HG03064 (cell line): ENCODE measurements around the gene SLC22A13.
"Not testable (repeated sequence)": the region's sequence is repeated elsewhere in the genome, so short reads cannot be mapped to it uniquely, and the experiment has no call there.

ENCODE experiments used
- ATAC-seq: cut with Tn5 transposase; IDR thresholded peaks from one replicate; pipeline ENCODE4 v1.9.1; 2021; ENCODE audit warnings: low read depth; ENCODE audit not compliant: unreplicated experiment

SLC22A13 gene, protein sequence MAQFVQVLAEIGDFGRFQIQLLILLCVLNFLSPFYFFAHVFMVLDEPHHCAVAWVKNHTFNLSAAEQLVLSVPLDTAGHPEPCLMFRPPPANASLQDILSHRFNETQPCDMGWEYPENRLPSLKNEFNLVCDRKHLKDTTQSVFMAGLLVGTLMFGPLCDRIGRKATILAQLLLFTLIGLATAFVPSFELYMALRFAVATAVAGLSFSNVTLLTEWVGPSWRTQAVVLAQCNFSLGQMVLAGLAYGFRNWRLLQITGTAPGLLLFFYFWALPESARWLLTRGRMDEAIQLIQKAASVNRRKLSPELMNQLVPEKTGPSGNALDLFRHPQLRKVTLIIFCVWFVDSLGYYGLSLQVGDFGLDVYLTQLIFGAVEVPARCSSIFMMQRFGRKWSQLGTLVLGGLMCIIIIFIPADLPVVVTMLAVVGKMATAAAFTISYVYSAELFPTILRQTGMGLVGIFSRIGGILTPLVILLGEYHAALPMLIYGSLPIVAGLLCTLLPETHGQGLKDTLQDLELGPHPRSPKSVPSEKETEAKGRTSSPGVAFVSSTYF

DNA sequence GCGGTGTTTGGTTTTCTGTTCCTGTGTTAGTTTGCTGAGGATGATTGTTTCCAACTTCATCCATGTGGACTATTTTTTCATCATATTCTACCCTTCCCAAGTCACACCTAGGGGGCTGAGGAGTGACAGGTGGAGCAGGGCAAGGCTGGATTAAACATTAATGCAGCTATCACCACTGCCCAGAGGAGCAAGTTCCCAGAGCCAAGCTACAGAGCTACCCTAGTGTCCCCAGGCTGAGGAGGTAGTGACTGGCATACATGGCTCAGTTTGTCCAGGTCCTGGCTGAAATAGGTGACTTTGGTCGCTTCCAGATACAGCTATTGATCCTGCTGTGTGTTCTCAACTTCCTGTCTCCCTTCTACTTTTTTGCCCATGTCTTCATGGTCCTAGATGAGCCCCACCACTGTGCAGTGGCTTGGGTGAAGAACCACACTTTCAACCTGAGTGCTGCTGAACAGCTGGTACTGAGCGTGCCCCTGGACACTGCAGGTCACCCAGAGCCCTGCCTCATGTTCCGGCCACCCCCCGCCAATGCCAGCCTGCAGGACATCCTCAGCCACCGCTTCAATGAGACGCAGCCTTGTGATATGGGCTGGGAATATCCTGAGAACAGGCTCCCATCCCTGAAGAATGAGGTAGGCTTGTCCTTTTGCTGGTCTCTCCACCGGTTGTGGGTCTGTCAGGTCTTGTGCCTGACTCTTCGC lies at the start of gene SLC22A13:
TSS of gene SLC22A13 (plus strand) at position 209 of the 704 bp plus-strand sequence. CDS start at position 258, 49 bp downstream.
- no peak for ATAC-seq

DNA sequence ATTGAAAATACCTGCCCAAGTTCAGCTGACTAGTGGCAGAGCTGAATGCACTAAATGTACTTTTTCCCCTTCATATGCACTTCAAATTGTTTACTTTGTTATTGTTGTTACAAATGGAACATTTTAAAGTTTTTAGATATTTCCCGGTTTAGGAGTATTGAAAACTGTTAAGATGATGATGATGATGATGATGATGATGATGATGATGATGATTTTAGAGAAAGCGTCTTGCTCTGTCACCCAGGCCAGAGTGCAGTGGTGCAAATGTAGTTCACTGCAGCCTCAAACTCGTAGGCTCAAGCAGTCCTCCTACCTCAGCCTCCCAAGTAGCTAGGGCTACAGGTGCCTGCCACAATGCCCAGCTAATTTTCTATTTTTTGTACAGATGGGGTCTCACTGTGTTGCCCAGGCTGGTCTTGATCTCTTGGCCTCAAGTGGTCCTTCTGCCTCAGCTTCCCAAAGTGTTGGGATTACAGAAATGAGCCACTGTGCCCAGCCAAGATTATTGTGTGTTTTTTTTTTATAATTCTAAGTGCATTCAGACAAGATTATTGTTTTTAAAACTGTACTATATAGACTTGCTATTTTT lies 45.9 kb upstream of the SLC22A13 start:
- no peak for ATAC-seq

DNA sequence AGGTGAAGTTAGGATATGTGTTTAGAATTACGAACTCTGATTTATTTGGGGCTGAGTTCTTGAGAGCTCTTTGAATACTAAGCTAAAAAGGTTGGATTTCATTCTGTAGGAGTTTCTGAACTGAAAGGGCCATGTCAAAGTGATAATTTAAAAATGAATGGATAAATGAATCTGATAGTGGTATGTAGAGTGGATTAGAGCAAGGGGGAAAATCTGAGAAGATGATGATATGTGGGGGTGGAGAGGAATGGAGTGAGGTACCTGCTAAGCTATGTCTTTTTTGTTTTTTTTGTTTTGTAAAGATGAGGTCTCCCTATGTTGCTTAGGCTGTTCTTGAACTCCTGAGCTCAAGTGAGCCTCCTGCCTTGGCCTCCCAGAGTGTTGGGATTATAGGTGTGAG lies 44.6 kb upstream of the SLC22A13 start:
- no peak for ATAC-seq

DNA sequence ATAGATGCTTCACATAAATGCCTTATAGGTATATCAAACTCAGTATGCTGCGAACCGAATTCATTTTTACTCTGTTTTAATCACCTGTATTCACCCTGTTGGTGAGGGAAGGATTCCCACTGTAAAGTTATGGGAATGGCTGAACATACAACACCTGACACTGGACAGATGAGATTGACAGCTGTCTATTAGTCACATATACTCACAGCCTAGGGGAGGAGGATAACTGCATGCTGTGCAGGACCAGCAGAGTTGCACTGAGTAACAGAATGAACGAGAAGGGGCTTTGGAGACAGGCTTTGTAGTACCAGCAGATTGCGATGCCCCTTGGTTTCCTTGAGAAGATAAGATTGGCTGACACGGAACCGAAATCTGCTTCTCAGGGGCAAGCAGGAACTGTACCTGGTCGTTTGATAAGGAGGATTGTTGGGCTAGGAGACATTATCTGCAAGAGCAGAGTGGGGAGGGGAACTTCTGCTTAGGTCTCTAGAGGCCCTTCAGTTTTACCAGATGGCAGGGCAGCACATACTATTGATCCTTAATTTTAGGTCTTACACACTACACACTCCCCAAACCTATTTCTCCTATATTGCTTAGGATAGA lies 43.5 kb upstream of the SLC22A13 start:
- ATAC-seq = no peak

DNA sequence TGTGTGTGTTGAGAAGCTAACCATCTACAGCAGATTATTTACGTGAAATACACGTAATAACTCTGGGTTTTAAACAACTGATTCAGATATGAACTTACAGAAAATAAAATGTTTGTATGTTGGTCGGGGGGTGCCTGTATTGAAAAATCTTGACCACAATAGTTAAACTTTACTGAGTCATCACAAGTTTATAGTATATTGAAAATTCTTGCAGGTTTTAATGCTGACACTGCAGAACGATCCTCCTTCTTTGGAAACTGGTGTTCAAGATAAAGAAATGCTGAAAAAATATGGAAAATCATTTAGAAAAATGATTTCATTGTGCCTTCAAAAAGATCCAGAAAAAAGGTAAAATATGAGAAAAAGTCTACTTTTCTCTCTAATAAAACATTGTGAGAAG lies 41.3 kb upstream of the SLC22A13 start:
- no peak for ATAC-seq

DNA sequence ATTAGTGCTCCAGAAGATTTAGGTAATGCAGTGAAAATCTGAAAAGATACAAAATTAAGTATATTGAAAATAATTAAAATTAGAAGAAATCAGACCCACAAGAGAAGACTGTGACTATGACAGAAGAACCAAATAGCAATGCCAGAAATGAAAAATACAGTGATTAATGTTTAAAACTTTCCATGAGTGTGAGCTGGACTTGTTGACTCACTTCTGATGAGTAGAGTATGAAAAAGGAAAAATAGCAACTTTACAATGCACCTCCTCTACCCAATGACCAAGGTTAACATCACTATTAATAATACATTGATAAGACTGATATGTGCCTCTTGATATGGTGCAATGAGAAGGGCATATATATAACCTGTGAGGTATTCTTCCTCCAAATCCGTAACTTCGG lies 39.3 kb upstream of the SLC22A13 start:
- ATAC-seq = no peak

DNA sequence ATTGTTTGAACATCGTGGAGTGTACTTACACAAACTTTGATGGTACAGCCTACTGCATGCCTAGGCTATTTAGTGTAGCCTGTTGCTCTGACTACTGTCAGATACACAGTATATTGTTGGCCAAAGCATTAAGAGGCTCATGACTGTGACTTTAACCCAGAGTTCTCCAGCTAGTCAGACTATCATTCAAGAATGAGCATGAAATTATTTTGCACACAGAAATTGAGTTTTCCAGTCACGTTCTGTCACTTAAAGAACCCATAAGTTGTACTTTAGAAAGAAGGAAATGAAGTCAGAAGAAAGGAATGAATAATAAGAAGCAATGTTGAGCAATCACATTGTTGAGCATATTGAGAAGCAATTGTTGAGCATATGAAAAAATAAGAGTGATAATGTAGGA lies 37.6 kb upstream of the SLC22A13 start:
- ATAC-seq = no peak

DNA sequence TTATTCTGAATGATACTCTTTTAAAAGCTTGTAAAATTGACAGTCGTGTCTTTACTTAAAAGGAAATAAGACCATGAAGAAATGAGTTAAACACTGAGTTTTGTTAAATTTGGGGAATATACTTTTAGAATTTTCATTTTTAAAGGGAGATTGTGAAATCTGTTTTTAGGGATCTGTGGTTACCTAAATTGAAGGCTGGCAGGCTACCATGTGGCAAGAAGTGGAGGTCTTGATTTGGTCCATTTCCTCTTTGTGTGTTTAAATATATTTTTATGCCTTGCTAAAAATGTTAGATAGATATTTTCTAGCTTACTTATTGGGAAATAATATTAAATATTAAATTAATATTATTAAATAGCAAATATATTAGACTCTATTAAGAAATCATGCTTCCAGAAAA lies 36.6 kb upstream of the SLC22A13 start:
- ATAC-seq = no peak

DNA sequence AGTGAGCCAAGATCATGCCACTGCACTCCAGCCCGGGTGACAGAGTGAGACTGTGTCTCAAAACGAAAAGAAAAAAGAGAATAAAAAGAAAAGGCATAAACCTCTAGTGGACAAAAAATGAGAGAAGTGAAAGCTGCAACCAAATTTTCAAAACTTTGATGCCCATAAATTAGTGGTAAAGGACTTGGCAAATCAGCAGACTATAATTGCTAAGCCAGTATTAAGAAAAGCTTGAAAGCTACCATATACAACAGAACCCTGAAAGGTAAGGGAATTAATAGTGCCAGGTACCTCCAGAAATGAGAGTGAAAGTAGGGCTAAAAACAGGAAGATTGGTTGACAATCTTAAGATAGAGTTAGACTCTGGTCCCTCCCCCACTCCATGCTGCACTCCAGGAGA lies 32.9 kb upstream of the SLC22A13 start:
- ATAC-seq = no peak

DNA sequence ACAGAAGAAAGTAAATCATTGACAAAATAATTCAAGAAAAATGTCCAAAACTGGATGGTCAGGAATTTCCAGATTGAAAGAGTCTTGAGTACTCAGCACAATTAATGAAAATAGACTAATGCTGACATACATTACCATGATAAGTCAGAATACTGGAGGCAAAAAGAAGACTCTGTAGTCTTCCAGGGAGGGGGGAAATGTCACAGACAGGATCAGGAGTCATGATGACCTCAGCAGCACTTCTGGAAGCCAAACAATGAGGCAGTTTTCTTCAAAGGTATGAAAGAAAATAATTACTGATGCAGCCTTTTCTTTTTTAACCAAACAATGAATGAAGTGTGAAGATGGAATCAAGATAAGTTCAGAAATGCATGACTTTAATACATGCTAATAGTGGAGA lies 30.1 kb upstream of the SLC22A13 start:
- no peak for ATAC-seq

DNA sequence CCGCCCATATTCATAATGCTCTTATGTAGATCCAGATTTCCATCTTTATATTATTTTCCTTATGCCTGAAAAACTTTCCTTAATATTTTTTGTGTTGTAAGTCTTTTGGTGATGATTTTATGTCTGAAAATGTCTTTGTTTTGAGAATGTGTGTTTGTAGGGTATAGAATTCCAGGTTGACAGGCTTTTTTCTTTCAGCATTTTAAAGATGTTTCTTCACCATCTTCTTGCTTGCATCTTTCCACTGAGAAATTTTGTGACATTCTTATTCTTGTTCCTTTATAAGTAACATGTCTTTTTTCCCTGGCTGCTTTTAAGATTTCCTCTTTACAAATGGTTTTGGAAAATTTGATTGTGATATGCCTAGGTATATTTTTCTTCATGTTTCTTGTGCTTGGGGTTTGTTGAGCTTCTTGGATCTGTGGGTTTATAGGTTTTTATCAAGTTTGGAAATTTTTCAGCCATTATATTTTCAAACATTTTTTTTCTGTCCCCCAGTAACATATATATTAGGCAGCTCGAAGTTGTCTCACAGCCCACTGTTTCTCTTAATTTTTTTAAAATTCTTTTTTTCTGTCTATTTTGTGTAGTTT lies 27.1 kb upstream of the SLC22A13 start:
- ATAC-seq = no peak

DNA sequence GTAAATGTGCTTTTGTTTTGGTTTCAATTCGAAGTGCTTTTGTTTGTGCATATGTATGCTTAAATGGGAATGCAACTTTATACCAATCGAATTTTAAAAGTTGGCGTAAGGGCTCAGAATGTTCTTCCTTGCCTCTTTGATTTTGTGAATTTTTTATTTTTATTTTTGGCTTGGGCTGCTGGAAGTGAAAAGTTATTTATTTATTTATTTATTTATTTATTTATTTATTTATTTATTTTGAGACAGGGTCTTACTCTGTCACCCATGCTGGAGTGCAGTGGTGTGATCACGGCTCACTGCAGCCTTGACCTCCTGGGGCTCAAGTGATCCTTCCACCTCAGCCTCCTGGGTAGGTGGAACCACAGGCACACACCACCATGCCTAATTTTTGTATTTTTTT lies 22.8 kb upstream of the SLC22A13 start:
- ATAC-seq = not testable (repeated sequence)

DNA sequence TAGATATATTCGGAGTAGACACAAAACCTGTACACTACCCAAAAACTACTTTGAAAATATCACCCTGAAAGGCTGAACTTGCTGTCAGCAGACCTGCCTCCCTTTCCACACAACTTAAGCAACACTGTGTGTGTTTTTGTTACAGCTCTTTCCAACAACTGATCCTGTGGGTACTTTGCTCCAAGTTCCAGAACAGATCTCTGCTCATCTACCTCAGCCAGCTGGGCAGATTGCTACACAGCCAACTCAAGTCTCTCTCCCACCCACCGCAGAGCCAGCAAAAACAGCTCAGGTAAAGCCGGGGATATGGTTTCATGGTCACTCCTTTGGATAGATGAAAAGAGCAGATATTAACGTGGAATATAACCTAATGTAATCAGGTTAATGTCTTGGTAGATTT lies 19.7 kb upstream of the SLC22A13 start:
- ATAC-seq = no peak

DNA sequence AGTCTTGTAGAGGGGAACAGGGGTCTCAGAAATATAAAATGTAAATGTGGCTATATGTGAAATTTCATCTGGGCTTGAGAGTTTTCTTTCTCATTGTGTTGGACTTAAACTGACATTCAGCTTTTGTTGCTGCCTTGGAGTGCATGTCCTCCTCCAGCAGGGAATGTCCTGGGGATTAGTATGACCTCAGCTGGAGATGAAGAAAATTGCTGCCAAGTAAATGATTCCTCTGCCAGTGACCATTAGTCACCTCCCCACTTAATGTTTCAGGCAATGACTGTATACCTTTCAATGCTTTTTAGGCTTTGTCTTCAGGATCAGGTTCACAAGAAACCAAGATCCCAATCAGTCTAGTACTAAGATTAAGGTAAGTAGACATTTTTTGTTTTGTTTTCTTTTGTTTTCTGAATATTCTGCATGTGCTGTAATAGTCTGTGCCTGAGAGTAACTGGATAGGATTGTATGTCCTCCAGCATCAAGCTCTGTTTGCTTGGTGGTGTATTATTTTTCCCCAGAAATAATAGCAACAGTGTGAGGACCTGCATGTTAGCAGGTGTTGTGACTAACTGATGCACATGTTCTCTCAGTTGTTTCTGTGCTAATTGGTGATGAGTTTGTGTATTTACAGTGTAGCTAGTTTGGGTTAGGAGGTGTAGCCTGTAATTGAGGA lies 18.1 kb upstream of the SLC22A13 start:
- no peak for ATAC-seq

DNA sequence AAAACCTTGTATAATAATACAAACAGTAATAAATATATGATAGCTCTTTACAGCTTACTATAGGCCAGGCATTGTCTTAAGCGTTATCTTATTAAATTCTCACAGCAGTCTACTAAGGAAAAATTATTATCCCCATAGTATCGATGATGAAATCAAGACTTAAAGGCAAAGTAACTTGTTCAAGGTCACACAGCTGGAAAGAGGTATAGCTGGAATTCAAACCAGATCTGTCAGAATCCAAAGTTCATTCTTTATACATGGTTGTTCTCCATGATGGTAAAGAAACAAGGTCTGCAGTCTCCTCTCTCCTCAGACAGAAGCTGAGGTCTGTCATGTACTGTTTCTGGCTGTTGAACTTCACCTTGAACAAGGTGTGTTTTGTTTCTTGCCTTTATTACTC lies 15.4 kb upstream of the SLC22A13 start:
- ATAC-seq = no peak

DNA sequence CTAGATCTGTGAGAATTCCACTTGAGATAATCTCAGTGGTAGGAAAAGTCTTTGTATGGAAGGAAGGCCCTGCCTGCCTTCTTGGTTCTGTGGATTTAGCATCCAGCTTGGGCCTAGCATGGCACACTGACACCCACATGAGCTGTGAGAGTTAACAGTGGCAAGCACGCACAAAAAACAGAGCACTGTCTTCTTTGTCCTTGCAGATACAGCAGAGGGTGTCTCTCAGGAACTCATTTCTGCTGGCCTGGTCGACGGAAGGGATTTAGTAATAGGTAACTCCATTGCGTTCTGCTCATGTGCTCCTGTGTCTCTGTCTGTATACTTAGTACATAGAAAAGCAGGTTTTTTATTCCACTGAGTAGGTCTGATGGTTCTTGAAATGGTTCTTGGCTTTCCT lies 14.4 kb upstream of the SLC22A13 start:
- no peak for ATAC-seq

DNA sequence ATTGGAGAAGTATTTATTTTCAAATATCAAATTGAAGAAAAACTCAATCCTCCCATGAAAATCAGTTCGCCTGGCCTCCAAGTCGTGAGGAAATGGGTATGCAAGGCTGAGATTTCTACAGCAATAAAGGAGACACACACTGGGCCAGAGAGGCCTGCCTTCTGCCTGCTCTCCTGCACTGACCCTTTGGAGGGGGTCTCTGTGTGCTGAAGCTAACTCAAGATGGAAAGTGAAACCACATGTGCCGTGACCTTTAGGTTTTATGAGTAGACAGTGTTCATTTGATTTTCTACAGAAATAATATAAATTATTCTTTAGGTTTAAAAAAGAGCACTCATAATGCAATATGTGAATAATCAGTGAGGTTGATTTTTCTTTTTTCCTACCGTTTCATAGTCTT lies 11.9 kb upstream of the SLC22A13 start:
- no peak for ATAC-seq

DNA sequence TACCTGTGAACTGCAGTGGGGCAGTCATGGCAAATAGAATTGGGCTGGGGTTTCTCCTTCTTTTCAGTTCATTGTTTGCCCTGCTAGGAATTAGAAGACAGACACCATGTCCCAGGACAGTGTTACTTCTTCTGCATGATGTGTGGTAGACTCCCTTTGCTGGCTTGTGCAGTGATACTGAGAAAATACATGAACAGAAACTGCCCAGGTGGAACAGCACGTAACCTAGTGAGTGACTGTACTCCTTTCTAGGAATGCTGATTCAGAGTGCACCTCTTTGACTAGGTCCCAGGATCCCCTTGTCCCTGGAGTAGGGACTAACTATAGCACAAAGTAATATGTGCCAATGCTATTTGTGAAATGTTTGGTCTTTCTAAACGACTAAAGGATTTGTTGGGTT lies 10.7 kb upstream of the SLC22A13 start:
- no peak for ATAC-seq

DNA sequence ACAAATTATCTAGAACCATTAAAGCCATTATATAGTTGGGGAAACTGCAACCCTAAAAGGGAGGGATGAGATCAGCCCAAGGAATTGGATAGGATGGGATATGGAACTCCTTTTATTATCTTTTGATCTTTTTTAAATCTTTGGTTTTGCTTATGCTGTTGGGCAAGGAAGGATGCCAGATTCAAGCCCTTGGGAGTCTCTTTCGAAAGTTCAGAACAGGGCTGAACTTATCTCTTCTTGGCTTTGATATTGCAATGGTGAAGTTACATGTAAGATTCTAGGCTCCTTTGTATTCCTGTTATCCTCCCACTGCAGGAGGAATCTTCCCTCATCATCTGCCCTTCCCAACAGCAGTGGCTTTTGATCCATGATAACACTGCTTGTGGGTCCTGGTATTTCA lies 10.0 kb upstream of the SLC22A13 start:
- no peak for ATAC-seq

DNA sequence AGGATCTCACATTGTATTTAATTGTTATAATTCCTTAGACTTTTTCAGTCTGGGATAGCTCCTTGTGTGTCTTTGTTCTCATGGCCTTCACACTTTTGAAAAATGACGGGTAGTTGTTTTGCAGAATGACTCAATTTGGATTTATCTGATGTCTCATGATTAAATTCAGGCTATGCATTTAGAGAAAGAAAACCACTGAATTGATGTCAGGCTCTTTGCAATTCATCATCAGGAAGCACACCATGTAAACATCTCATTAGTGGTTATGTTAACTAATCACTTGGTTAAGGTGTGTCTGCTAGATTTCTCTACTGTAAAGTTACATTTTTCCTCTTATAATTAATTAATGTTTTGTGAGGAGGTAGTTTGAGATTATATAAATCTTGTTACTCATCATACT lies 8.0 kb upstream of the SLC22A13 start:
- no peak for ATAC-seq
